22Rv1 (cell line): ENCODE data around the gene RAD51B.

Source experiments
- H3K27ac ChIP-seq: fragments of 450-650 bp; 2 replicates; pipeline ENCODE4 v1.5.1; 2017
- ZFX ChIP-seq: fragments of 450-650 bp; IDR thresholded peaks from 2 replicates; pipeline ENCODE4 v1.6.1; 2017; ENCODE audit warnings: antibody characterized with exemption, borderline replicate concordance
- TF ChIP-seq, protein P1 (sequence below): fragments of 450-650 bp; IDR thresholded peaks from 2 replicates; pipeline ENCODE4 v1.5.1; 2017; ENCODE audit warnings: mild to moderate bottlenecking

The RAD51B gene

DNA sequence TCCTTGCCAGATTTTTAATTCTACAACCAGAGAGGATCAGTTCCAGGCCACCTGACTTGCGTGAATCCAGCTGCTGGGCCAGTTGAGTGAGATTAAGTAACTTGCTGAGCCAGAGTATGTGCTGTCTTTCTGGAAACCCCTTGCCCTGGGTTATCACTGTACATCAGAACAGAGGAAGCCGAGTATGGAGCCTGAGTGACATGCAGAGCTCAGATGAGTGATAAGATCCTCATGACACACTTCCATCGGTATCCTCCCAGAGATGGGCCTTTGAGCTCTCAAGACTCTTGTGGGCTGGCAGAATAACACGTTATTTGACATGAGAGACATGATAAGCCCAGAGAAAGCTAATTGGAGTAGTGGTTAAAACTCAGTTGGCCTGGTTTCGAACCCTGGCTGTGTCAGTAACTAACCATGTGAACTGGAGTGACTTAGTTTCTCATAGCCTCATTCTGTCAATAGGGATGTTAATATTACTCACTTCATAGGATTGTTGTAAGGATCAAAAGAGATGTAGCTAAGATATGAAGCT is 585.1 kb downstream of the RAD51B start:
- no peak for TF ChIP-seq ZFX
- TF ChIP-seq, protein P1, sequence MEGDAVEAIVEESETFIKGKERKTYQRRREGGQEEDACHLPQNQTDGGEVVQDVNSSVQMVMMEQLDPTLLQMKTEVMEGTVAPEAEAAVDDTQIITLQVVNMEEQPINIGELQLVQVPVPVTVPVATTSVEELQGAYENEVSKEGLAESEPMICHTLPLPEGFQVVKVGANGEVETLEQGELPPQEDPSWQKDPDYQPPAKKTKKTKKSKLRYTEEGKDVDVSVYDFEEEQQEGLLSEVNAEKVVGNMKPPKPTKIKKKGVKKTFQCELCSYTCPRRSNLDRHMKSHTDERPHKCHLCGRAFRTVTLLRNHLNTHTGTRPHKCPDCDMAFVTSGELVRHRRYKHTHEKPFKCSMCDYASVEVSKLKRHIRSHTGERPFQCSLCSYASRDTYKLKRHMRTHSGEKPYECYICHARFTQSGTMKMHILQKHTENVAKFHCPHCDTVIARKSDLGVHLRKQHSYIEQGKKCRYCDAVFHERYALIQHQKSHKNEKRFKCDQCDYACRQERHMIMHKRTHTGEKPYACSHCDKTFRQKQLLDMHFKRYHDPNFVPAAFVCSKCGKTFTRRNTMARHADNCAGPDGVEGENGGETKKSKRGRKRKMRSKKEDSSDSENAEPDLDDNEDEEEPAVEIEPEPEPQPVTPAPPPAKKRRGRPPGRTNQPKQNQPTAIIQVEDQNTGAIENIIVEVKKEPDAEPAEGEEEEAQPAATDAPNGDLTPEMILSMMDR: no peak
- H3K27ac ChIP-seq: no peak overlapping the region

DNA sequence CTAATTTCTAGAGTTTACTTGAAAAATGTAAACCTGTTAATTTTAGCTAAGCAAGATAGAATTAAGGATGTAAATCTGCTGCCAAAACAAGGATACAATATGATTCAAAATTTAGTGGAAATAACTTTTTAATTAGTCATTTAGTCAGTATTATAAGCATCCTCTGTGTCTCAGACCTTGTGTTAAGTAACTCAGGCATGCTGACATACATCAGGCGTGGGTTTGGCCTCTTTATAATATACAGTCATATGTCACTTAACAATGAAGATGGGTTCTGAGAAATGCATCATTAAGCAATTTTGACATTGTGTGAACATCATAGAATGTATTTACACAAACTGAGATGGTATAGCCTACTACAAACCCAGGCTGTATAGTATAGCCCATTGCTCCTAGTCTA is 586.4 kb downstream of the RAD51B start:
- H3K27ac ChIP-seq: no peak overlapping the region

DNA sequence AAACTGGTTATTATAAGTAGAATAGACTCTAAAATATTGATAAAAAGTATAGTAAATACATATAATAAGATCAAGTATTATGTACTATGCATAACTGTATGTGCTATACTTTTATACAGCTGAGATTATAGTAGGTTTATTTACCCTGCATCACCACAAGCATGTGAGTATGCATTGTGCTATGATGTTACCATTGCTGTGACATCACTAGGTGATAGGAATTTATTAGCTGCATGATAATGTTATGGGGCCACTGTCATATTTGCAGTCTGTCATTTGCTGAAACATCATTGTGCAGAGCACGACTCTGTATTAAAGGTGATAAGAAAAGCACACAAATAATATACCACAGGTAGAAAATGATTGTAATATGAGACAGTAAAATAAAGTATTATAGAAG is 587.7 kb downstream of the RAD51B start:
- H3K27ac ChIP-seq: no peak overlapping the region

More for the DNA sequence above, 586.4 kb downstream of the RAD51B start:
- no peak for TF ChIP-seq ZFX
- TF ChIP-seq, protein P1: no peak

DNA sequence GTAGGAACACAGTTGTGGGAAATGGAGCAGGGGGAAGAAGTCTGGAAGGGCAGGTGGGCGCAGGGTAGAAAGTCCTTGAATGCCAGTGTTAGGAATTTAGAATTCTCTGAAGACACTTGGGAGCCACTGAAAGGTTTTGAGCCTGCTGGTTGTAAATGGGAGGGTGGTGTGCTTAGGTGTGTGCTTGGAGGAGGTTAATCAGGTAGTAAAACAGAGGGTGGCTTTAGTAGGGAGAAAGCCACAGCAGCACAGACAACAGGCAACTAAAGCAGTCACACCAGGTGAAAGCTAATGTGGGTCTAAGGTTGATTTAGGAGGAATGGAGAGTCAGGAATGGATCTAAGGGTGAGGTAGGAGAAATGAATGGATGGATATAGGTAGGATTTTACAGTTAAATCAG is 588.2 kb downstream of the RAD51B start:
- TF ChIP-seq, protein P1: no peak
- no peak for TF ChIP-seq ZFX
- H3K27ac ChIP-seq: no peak overlapping the region

More for the DNA sequence above, 587.7 kb downstream of the RAD51B start:
- TF ChIP-seq, protein P1: no peak
- no peak for TF ChIP-seq ZFX

DNA sequence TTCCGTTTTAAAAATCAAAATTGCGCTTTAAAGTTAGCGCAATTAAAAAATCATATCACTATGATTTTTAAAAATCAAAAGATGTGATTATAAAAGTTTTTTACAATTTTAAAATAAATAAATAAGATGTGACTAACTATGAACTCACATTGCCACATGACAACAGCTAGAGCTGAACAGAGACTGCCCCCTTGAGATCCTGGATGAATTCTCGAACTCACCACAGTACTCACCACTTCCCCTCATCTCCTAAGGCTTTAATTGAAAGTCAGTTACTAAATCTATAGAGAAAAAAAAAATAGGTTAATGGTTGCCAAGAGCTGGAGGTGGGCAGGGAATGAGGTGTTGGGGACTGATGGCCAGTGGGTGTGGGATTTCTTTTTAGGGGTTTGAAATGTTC is 589.1 kb downstream of the RAD51B start:
- no peak for TF ChIP-seq ZFX
- TF ChIP-seq, protein P1: no peak
- H3K27ac ChIP-seq: no peak overlapping the region

DNA sequence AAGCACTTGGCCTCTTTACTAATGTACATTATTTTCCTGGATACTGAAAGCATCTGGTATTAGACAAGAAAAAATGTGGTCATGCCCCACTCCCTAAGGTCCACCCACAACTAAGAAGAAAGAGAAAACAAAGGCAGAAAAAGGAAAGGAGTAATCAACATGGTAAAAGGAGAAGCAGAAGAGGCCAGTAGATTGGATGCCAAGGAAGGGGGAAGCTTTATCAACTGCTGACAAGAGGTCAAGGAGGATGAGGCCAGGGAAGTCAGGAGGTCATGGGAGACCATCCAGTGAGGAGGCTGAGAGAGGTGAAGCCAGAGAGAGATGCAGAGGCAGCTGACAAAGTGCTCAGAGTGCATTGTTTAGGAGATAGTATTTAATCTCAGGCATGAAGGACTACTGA is 589.8 kb downstream of the RAD51B start:
- H3K27ac ChIP-seq: no peak overlapping the region
- TF ChIP-seq ZFX: no peak
- TF ChIP-seq, protein P1: no peak

DNA sequence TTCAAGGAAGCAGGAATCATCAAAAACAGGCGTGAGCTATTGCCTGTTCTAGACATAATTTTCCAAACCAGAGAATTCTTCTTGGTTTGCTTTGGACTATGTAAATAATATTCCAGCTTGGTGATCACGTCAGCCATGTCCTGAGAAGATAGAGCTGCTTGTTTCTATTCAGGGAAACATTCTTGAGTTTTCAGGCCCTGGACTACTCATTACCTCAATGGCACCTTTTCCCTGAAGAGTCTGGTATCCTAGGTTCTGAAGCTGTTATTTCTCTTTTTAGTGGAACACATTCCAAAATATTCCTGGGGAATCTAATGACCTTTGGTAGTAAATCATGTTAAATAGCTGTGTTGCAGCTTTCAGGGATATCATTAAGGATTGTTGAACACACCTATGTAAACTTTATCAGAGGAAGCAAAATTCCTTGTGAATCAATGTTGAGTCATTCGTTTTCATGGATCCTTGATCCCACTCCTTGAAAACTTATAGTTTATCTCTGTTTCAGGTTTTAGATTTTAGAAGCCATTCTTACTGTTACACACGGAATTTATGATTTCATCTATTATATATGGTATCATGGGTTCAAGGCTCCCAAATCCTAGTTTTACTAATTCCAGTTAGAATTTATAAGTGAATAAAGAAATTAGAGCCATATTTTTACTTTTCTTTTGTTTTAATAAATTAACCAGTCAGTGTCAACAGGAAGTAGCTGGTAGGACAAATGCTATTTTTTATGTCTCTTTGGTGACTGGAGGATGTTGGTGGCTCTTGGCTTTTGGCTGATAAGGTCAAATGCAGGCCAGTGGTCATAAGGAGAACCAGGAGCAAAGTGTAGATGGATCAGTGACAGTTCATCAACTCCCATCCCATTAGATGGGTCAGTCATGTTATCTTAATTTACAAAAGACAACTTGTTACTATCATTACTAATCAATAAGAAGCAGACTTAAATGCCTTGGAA is 593.2 kb downstream of the RAD51B start:
- H3K27ac ChIP-seq: no peak overlapping the region
- TF ChIP-seq, protein P1: no peak
- TF ChIP-seq ZFX: no peak
